DMS53 (cell line): ENCODE results near the gene ACVR2A.

Source experiments
- DNase-seq: peaks from one replicate; lab custom pipeline; 2025; lab: John Stamatoyannopoulos, UW

ACVR2A gene

DNA sequence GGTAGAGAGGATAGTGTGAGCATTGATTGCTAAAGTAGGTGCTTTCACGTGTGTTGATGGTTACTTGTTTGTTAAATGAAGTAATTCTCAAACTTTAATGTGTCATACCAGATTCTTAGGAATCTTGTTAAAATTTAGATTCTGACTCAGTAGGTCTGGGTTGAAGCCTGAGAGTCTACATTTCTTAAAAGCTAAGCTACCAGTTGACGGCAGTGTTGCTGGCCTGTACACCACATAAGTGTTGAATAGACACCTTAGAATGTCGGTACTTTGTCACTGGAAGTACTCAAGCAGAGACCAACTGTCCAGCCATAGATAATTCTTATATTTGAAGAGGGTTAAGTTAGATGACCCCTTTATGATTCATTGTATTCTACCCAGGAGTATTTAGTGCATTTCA is 79.8 kb downstream of the ACVR2A start:
- no peak for DNase-seq

DNA sequence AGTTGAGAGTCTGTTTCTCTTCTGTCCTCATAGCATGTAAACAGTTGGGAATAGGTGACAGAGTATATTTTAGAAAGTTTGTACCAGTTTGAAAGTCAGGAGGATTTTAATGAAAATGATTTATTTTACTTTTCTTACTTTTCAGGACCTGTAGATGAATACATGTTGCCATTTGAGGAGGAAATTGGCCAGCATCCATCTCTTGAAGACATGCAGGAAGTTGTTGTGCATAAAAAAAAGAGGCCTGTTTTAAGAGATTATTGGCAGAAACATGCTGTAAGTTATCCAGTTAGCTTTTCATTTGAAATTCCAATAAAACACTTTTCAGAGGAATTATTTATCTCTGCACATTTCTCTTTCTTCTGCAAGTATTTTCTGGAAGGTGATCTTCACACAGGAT is 81.1 kb downstream of the ACVR2A start:
- peak; percentile 1 for DNase-seq

DNA sequence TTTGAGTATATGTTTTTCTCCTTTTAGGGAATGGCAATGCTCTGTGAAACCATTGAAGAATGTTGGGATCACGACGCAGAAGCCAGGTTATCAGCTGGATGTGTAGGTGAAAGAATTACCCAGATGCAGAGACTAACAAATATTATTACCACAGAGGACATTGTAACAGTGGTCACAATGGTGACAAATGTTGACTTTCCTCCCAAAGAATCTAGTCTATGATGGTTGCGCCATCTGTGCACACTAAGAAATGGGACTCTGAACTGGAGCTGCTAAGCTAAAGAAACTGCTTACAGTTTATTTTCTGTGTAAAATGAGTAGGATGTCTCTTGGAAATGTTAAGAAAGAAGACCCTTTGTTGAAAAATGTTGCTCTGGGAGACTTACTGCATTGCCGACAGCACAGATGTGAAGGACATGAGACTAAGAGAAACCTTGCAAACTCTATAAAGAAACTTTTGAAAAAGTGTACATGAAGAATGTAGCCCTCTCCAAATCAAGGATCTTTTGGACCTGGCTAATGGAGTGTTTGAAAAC is 82.3 kb downstream of the ACVR2A start:
- DNase-seq = no peak

DNA sequence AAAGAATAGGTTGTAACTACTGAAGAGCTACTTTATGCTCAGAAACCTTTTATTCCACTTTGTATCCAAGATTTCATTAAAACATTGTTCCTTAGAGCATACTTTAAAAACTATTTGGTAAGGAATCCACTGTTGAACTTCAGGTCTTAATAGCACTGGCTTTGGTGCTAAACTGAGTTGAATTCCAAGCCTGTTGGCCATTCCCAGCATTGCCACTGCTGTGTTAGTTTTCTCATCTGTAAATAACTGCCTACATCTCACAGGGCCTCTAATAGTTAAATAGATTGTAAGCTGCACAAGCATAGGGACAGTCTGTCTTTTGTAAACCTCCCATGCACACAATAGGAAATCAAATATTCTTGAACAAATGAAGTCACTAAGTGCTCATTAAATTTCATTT is 89.1 kb downstream of the ACVR2A start:
- DNase-seq = no peak

DNA sequence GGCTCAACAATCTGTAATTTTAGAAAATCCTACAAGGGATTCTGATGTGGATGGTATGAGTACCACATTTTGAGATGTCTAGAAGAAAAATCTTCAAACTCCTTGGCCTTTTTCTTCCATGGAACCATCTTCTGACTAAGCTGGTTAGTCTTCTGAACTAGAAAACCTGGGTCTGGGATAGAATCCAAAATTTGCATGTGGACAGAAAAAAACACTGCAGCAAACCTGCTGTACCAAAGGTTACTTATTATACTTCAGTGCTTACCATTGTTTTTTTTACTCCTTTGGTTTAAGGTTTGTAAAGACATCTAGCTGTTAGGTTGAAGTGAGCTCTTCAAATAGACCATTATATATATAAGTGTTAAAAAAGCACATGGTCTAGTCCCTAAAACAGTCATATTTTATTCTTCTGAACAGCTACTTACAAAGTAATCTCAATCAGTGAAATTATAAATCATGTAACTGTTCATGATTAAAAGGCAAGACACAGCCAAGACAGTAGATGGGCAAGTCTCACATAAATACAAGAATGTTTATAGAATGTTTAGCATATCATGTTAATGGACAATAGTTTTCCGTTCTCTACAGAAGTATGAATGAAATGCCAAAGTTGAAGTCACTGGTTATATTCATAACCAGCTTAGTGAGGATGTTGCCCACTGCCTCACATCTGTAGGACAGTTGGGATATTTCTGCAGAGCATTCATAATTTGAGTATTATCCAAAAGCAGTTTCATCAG is 90.2 kb downstream of the ACVR2A start:
- no peak for DNase-seq

DNA sequence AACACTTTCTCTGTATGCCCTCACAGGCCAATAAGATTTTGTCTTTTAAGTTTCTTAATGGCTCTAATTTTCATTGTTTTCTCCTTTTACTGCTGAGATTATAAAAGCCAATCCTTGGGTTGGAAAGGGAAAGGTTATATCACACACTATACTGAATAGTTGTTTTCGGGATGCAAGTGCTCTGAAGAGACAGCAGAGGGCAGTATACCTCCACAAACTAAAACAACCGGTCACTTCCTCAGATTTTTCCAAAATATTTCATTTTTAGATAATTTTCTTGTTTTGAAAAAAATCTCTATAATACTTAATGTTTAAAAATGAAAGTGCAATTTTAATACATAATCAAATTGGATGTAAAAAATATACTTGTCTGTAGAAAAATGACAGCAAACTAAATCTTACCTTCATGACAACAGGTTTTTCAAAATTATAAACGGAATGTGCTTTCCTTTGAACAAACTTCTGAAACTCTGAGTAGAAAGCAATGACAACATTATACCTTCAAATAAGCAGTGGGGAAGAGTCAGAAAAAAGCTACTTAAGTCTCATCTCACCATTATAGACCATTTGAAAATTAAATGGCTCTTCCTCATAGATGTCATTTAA is 93.0 kb downstream of the ACVR2A start:
- peak; percentile 11 for DNase-seq

DNA sequence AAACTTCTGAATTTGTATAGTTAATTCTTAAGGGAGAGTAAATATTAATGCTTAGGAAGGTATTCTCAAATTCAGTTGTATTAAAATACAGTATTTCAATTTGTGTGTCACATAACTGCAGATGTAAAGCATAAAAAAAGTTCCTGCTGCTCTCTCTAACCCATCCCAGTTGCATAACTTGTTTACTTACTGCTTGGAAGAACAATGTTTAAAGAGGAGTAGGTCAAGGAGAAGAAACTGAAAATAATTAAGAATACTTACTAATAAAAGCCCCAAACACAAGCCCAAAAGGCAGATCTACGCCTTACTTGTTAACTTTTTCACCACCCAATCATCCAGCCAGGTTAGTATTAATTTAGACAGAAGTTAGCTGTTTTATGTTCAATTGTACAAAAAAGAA is 94.5 kb downstream of the ACVR2A start:
- no peak for DNase-seq

DNA sequence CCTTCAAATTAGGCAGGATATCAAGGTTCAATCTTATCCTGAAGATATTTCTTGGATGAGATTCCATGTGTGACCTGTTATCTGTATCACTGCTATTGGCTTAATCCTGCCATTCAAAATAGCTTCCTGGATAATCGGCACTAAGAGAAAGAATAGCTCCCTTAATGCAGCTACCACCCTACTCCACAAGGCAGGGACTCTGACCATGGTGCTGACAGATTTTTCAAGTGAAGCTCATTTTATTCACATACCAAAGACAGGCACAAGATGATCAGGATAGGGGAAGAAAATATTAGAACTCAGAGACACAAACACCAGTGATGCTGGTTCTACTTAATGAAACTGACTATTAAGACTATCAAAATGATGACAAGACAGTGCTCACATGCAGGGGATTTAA is 100.8 kb downstream of the ACVR2A start:
- no peak for DNase-seq

DNA sequence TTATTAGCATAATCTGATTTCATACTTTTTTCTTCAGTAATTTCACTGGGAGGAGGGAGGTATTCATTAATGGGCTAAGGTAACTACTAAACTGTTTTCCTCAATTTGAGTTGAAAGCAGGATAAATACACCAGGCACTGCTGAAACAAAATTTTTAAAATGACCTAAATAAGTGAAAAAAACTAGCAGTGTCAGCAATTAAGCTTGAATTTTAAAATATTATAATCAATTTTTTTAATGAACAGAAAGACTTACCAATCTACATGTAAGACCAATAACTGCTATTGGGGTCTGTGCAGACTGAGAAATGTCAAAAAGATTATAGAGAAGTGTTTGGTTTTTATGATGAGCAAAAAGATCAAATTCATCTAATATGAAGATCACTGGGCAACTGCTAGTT is 107.3 kb downstream of the ACVR2A start:
- DNase-seq = no peak

DNA sequence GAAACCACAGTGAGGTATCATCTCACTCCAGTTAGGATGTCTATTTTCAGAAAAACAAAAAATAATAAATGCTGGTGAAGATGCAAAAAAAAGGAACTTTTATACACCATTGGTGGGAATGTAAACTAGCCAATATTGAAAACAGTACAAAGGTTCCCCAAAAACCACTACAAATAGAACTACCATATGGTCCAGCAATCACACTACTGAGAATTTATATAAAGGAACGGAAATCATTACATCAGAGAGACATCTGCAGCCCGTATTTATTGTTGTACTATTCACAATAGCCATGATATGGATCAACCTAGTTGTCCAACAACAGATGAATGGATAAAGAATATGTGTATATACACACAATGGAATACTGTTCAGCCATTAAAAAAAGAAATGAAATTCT is 123.7 kb downstream of the ACVR2A start:
- no peak for DNase-seq

DNA sequence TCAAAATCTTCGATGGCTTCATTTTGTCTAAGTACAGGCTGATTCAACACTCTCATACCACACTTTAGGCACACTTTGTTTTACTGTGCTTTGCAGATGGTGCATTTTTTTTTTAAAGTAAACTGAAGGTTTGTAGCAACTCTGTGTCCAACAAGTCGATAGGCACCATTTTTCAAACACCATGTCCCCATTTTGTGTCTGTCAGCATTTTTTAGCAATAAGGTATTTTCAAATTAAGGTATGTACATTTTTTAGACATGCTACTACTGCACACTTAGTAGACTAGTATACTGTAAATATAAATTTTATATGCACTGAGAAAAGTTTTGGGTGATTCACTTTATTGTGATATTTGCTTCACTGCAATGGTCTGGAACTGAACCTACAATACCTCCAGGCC is 131.3 kb downstream of the ACVR2A start:
- DNase-seq = no peak

DNA sequence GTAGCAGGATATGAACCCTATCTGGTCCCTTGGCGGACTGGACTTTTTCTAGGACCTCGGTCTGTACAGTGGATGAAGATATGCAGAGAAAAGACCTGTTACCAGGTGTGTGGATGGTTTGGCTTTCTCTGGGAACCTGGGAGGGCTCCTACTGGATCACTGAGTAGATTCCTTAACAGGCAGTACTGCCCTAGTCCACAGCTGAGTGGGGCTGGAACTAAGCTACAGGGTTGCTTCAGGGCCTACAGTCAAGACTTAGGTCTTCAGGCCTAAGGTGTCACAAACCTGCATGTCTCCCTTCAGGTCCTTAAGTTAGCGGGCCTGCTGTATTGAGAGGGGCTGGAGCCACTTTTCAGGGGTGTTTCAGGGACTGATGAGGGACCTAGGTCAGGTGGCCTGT is 132.8 kb downstream of the ACVR2A start:
- DNase-seq = no peak
